HG02840 (cell line): Measurements from ENCODE around the gene STAM2.

Experiments used
- ATAC-seq: cut with Tn5 transposase; IDR thresholded peaks from one replicate; pipeline ENCODE4 v1.9.1; 2021; ENCODE audit warnings: mild to moderate bottlenecking, moderate library complexity, moderate number of reproducible peaks; ENCODE audit not compliant: unreplicated experiment, low FRiP score

STAM2 gene

GRCh38 chr2:152078662-152079061, 96.9 kb downstream of the STAM2 start:
- no peak for ATAC-seq

- no peak for ATAC-seq
These were observed 97.5 kb downstream of the STAM2 start for GRCh38 chr2:152078023-152078422.

- no peak for ATAC-seq
These were observed 100.0 kb downstream of the STAM2 start for GRCh38 chr2:152075461-152076050.

GRCh38 chr2:152072011-152072410, 103.6 kb downstream of the STAM2 start:
- no peak for ATAC-seq

GRCh38 chr2:152071518-152071917, 104.0 kb downstream of the STAM2 start:
- ATAC-seq, result no peak

GRCh38 chr2:152071092-152071491, 104.5 kb downstream of the STAM2 start:
- no peak for ATAC-seq

- ATAC-seq, result no peak
These were observed 107.3 kb downstream of the STAM2 start for GRCh38 chr2:152068226-152068625.

GRCh38 chr2:152067823-152068222, 107.7 kb downstream of the STAM2 start:
- ATAC-seq, result no peak
